GM12878 (cell line): Measurements from ENCODE around the gene RIPPLY1. TPM values are rescaled to one million over a fixed set of nuclear protein-coding genes. Genes with fewer than 3 reads are reported as not detected.

Experiments used
- ATAC-seq: fragments of 200-7000 bp; cut with Tn5 transposase; 3 replicates; pipeline ENCODE4 v1.9.1; 2020; ENCODE audit warnings: mild to moderate bottlenecking, moderate library complexity
- BruUV-seq: library from RNA; stranded (reverse); fragments of 400-500 nt; replicated peaks from 2 replicates; lab custom pipeline; 2021; lab: Mats Ljungman, UMichigan
- CTCF ChIA-PET: fragments of 300-600 bp; sonication (Branson Sonifier 250); formaldehyde crosslinking; extraction: SDS; loops from one replicate; lab custom pipeline; 2021; ENCODE audit warnings: inconsistent platforms; lab: Yijun Ruan, JAX
- POLR2A ChIA-PET: fragments of 350-600 bp; formaldehyde crosslinking; extraction: SDS; loops from one replicate; lab custom pipeline; 2021; ENCODE audit warnings: inconsistent platforms; lab: Charles Lee
- RAD21 ChIA-PET: fragments of 300-600 bp; sonication (Branson Sonifier 250); formaldehyde crosslinking; loops from one replicate; lab custom pipeline; 2023; ENCODE audit warnings: antibody characterized with exemption; ENCODE audit not compliant: unreplicated experiment; lab: Charles Lee
- SMC1A ChIA-PET: fragments of 300-600 bp; sonication (Branson Sonifier 250); formaldehyde crosslinking; loops from one replicate; lab custom pipeline; 2023; ENCODE audit not compliant: unreplicated experiment, uncharacterized antibody; lab: Charles Lee
- DNase-seq: peaks from one replicate; pipeline ENCODE4 v3.0.0-alpha.2; 2011; ENCODE audit warnings: low read depth, low spot score
- FAIRE-seq: peaks from 3 replicates; lab custom pipeline; 2011; peaks lifted over from hg19 to GRCh38; lab: Jason Lieb, UNC
- H2AFZ ChIP-seq: 2 replicates; pipeline ENCODE4 v1.6.0; 2011; ENCODE audit warnings: low read depth, low read length, control low read depth; ENCODE audit not compliant: control insufficient read depth
- H3K27ac ChIP-seq: 2 replicates; pipeline ENCODE4 v1.5.1; 2011; ENCODE audit warnings: control low read depth; ENCODE audit not compliant: control insufficient read depth, insufficient read depth
- H3K27me3 ChIP-seq, 2 experiments: replicated peaks in 1 of 2; 2 replicates each; pipeline versions ENCODE4 v1.6.0 to v1.6.1; 2011; ENCODE audit warnings: low read length in 1 of 2; ENCODE audit not compliant: control insufficient read depth in 2 of 2, insufficient read depth in 2 of 2
- H3K36me3 ChIP-seq, 2 experiments: 2 replicates each; pipeline ENCODE4 v1.5.1; 2011; ENCODE audit warnings: low read length in 1 of 2; ENCODE audit not compliant: control insufficient read depth in 2 of 2, insufficient read depth in 2 of 2
- H3K4me1 ChIP-seq: 2 replicates; pipeline ENCODE4 v1.6.1; 2011; ENCODE audit warnings: mild to moderate bottlenecking, low read length, moderate library complexity, mixed read lengths; ENCODE audit not compliant: control insufficient read depth, insufficient read depth
- H3K4me2 ChIP-seq: 2 replicates; pipeline ENCODE4 v1.6.0; 2011; ENCODE audit warnings: control low read depth; ENCODE audit not compliant: control insufficient read depth, insufficient read depth
- H3K4me3 ChIP-seq: fragments of 200-600 bp; sonication (generic); 2 replicates; pipeline ENCODE4 v1.5.1; 2016
- H3K79me2 ChIP-seq: 2 replicates; pipeline ENCODE4 v1.6.0; 2011; ENCODE audit warnings: low read length; ENCODE audit not compliant: control insufficient read depth, insufficient read depth
- H3K9ac ChIP-seq: 2 replicates; pipeline ENCODE4 v1.8.0; 2011; ENCODE audit warnings: low read length, control low read depth, mixed read lengths; ENCODE audit not compliant: control insufficient read depth, insufficient read depth
- H3K9me3 ChIP-seq: replicated peaks from 3 replicates; pipeline ENCODE4 v1.5.1; 2011; ENCODE audit warnings: mild to moderate bottlenecking, low read length; ENCODE audit not compliant: control insufficient read depth, insufficient read depth
- H4K20me1 ChIP-seq: 2 replicates; pipeline ENCODE4 v1.6.0; 2011; ENCODE audit not compliant: control insufficient read depth, insufficient read depth
- CEBPZ ChIP-seq: fragments of 150-350 bp; IDR thresholded peaks from 2 replicates; pipeline ENCODE4 v1.6.1; 2016; ENCODE audit warnings: low read depth, low read length
- FOXM1 ChIP-seq: IDR thresholded peaks from 2 replicates; pipeline ENCODE4 v1.6.1; 2012; ENCODE audit warnings: low read depth, mild to moderate bottlenecking, inconsistent platforms, low read length, moderate library complexity
- IRF3 ChIP-seq: fragments of 450-650 bp; IDR thresholded peaks from 2 replicates; pipeline ENCODE4 v1.6.1; 2014; ENCODE audit warnings: mild to moderate bottlenecking
- KAT2A ChIP-seq: conservative IDR thresholded peaks from 2 replicates; pipeline ENCODE4 v1.6.1; 2011; ENCODE audit warnings: low read depth, low read length; ENCODE audit not compliant: control insufficient read depth
- NBN ChIP-seq: fragments of 450-650 bp; IDR thresholded peaks from 2 replicates; pipeline ENCODE4 v1.6.1; 2016
- NFIC ChIP-seq: IDR thresholded peaks from 2 replicates; pipeline ENCODE4 v1.6.1; 2012; ENCODE audit warnings: low read depth, mild to moderate bottlenecking, inconsistent platforms, low read length, moderate library complexity
- NR2C2 ChIP-seq: IDR thresholded peaks from 2 replicates; pipeline ENCODE4 v1.6.1; 2011; ENCODE audit warnings: borderline replicate concordance, low read depth; ENCODE audit not compliant: control insufficient read depth, insufficient read length
- NR2F1 ChIP-seq: fragments of 450-650 bp; conservative IDR thresholded peaks from 2 replicates; pipeline ENCODE4 v1.6.1; 2017; ENCODE audit warnings: mild to moderate bottlenecking
- PBX3 ChIP-seq: IDR thresholded peaks from 2 replicates; pipeline ENCODE4 v1.6.1; 2011; ENCODE audit warnings: mild to moderate bottlenecking, low read depth, low read length, moderate library complexity; ENCODE audit not compliant: insufficient replicate concordance
- POLR2A ChIP-seq: IDR thresholded peaks from 2 replicates; pipeline ENCODE4 v1.6.1; 2011; ENCODE audit warnings: low read depth, mild to moderate bottlenecking, low read length
- RAD51 ChIP-seq: fragments of 450-650 bp; IDR thresholded peaks from 2 replicates; pipeline ENCODE4 v1.6.1; 2016; ENCODE audit warnings: moderate library complexity, mild to moderate bottlenecking, inconsistent platforms
- SPI1 ChIP-seq: IDR thresholded peaks from 2 replicates; pipeline ENCODE4 v1.6.1; 2011; ENCODE audit warnings: low read depth, mild to moderate bottlenecking, low read length, moderate library complexity, borderline replicate concordance; ENCODE audit not compliant: insufficient read depth
- TAF1 ChIP-seq: IDR thresholded peaks from 2 replicates; pipeline ENCODE4 v1.6.1; 2011; ENCODE audit warnings: mild to moderate bottlenecking, low read depth, low read length, borderline replicate concordance
- YBX1 ChIP-seq: fragments of 450-650 bp; IDR thresholded peaks from 2 replicates; pipeline ENCODE4 v1.6.1; 2016; ENCODE audit warnings: antibody characterized with exemption
- WGBS: methylation state at CpG from one replicate; pipeline ENCODE4 v1.1.6; 2016; ENCODE audit warnings: low lambda C conversion rate; ENCODE audit not compliant: insufficient replicate concordance, insufficient coverage; ENCODE audit errors: missing lambda C conversion rate; 5-methylcytosine and 5-hydroxymethylcytosine counted together
- in situ Hi-C: fragments of 300-500 bp; cut with MboI; formaldehyde crosslinking; loops from 9 replicates; pipeline ENCODE4 v1.14.3; 2018; ENCODE audit warnings: mixed read lengths
- intact Hi-C: fragments of 100-400 bp; cut with micrococcal nuclease; formaldehyde crosslinking; loops from one replicate; pipeline ENCODE4 v1.14.2; 2022; ENCODE audit not compliant: unreplicated experiment
- polyA plus RNA-seq, 11 experiments: library from polyadenylated mRNA; depleted of rRNA in 4 of 11; unstranded in 6 of 11; stranded (reverse) in 5 of 11; fragments of >200 nt; fragmentation: Nextera tagmentation in 4 of 11; fragmentation: Illumina TruSeq in 1 of 11; extraction: Ambion mirVana in 4 of 11; extraction: Trizol in 1 of 11; gene quantifications; 1 replicate in 1 of 11; 2 replicates in 10 of 11; pipeline versions ENCODE4 v1.2.1 to v1.2.3, GENCODE V29; 2011 to 2016; ENCODE audit warnings: inconsistent platforms in 2 of 11, missing spikeins in 2 of 11, low read depth in 1 of 11
- total RNA-seq, 4 experiments: library from RNA; depleted of rRNA in 3 of 4; stranded (reverse); fragments of >200 nt in 3 of 4; fragmentation: Illumina TruSeq in 1 of 4; extraction: Trizol in 1 of 4; gene quantifications; 2 replicates each; pipeline versions ENCODE4 v1.2.1 to v1.2.3, GENCODE V29; 2013 to 2021

RIPPLY1 gene
- total and polyA plus RNA-seq, 10 of the 15 experiments (the other 5 are each of a cell fraction or from before 2014, with no cell fraction given), result not detected

- Histone ChIP-seq H3K27ac (no peak overlapping the region), H3K79me2 (no peaks in the 10 kb centered on the region), H3K4me3 (no peak overlapping the region), H3K4me2 (no peak overlapping the region), H3K9ac (no peak overlapping the region), H2AFZ (no peak overlapping the region), H3K27me3 (no peaks in the 10 kb centered on the region), H4K20me1 (no peaks in the 10 kb centered on the region), H3K9me3 (no peaks in the 10 kb centered on the region), H3K36me3 (no peaks in the 10 kb centered on the region), H3K4me1 (no peaks in the 10 kb centered on the region)
- POLR2A ChIA-PET, result interaction anchor here (0.6 to 0.7 kb wide), 2 partner anchors 265 to 743 kb away, joined by 3 read pairs; no protein-coding TSS in a partner anchor
- CTCF ChIA-PET, result interaction anchor here (0.6 to 2.5 kb wide), 19 partner anchors 10 to 997 kb away, joined by 3 to 15 read pairs (median 3); partner anchors contain the start of gene NCBP2L
- in situ Hi-C loops, result no loop called here
- intact Hi-C loops, result loop anchor here (2.0 to 10.0 kb wide), 4 partner anchors 406 to 996 kb away; partner anchors contain the start of gene NCBP2L
- DNase-seq, result no peak
- no peak for ATAC-seq
- TF ChIP-seq CEBPZ (no peak), RAD51 (no peak), NBN (no peak), NR2C2 (no peak), YBX1 (no peak), SPI1 (no peak), IRF3 (no peak), POLR2A (no peak), FOXM1 (no peak), NFIC (no peak), TAF1 (no peak), PBX3 (no peak), NR2F1 (no peak), KAT2A (no peak)
- SMC1A ChIA-PET, result interaction anchor here (0.8 to 2.2 kb wide), 4 partner anchors 22 to 878 kb away, joined by 3 to 5 read pairs (median 3); partner anchors contain the start of gene NCBP2L
- BruUV-seq, result no TSS peak
- 0% methylated on average over 1 of the region's 2 CpGs for WGBS
- FAIRE-seq, result no peak
- RAD21 ChIA-PET, result interaction anchor here (1.0 to 2.3 kb wide), 3 partner anchors 16 to 61 kb away, joined by 3 to 10 read pairs (median 3); no protein-coding TSS in a partner anchor
These were observed 3.9 kb downstream of the RIPPLY1 start for GRCh38 chrX:106899276-106899675.
